Kidney (tissue), 14 donors: ENCODE results near the gene SUGCT. TPM values are rescaled to one million over a fixed set of nuclear protein-coding genes. Genes with fewer than 3 reads are reported as not detected.

Experiments used
- DNase-seq, 5 donors: peaks; one replicate each; pipeline ENCODE4 v3.0.0-alpha.2; 2013 to 2020
- FAIRE-seq: peaks from 2 replicates; lab custom pipeline; 2012; peaks lifted over from hg19 to GRCh38; lab: Jason Lieb, UNC
- H3K27ac ChIP-seq, 2 donors: one replicate each; pipeline ENCODE4 v1.7.0; 2013; ENCODE audit warnings: low read depth in 2 of 2, low read length in 2 of 2, inconsistent platforms in 1 of 2
- H3K27me3 ChIP-seq: one replicate; pipeline ENCODE4 v1.7.1; 2013; ENCODE audit warnings: low read length, inconsistent platforms; ENCODE audit not compliant: control insufficient read depth, insufficient read depth
- H3K36me3 ChIP-seq, 3 donors: one replicate each; pipeline versions ENCODE4 v1.7.0 to v1.7.1; 2013; ENCODE audit warnings: low read length in 3 of 3, control low read depth in 1 of 3, inconsistent platforms in 1 of 3; ENCODE audit not compliant: insufficient read depth in 3 of 3, control insufficient read depth in 2 of 3
- H3K4me1 ChIP-seq, 3 donors: one replicate each; pipeline versions ENCODE4 v1.7.0 to v1.7.1; 2013; ENCODE audit warnings: low read length in 3 of 3, inconsistent platforms in 1 of 3, low read depth in 1 of 3; ENCODE audit not compliant: control insufficient read depth in 2 of 3, insufficient read depth in 2 of 3
- H3K4me3 ChIP-seq, 3 donors: one replicate each; pipeline versions ENCODE4 v1.7.0 to v1.8.1; 2013; ENCODE audit warnings: low read length in 3 of 3, control low read depth in 1 of 3, inconsistent platforms in 1 of 3
- H3K9ac ChIP-seq, 3 donors: one replicate each; pipeline versions ENCODE4 v1.7.0 to v1.7.1; 2013; ENCODE audit warnings: low read length in 3 of 3, control low read depth in 1 of 3, inconsistent platforms in 1 of 3
- H3K9me3 ChIP-seq, 3 donors: one replicate each; pipeline versions ENCODE4 v1.7.0 to v1.7.1; 2013; ENCODE audit warnings: low read length in 3 of 3, control low read depth in 1 of 3, inconsistent platforms in 1 of 3; ENCODE audit not compliant: control insufficient read depth in 2 of 3, insufficient read depth in 1 of 3
- CTCF ChIP-seq: IDR thresholded peaks from 3 replicates; pipeline ENCODE4 v1.5.1; 2012; ENCODE audit warnings: mild to moderate bottlenecking, moderate library complexity, borderline replicate concordance; ENCODE audit not compliant: insufficient read depth; ENCODE audit errors: extremely low read depth
- intact Hi-C: fragments of 100-400 bp; cut with DNase I; formaldehyde crosslinking; loops from one replicate; pipeline ENCODE4 v1.11.1; 2022
- polyA plus RNA-seq: library from polyadenylated mRNA; stranded (reverse); fragments of 350-450 nt; fragmentation: Illumina TruSeq; extraction: RNeasy Lipid Tissue Mini Kit (QIAGEN cat#74804); gene quantifications from one replicate; pipeline ENCODE4 v1.2.3, GENCODE V29; 2014; ENCODE audit warnings: low read depth, low replicate concordance; ENCODE audit not compliant: insufficient read depth
- total RNA-seq: library from RNA; stranded (reverse); fragmentation: NEBNext Ultra II Directional; extraction: Animal tissue kit (Norgen Biotek cat#: 25700); gene quantifications from one replicate; pipeline ENCODE4 v1.2.1, GENCODE V29; 2021
- donor health status: control.
- donor health status: control.
- donor health status: control.
- donor health status: control.
- donor health status: control.
- donor health status: DM: yes; HTN: yes; CAD: no.
- donor health status: Normal renal cell carcinoma (clear cell type).

The SUGCT gene
- total and polyA plus RNA-seq, 2 donors from 2014 or later = 7.6 to 45.1 TPM

GRCh38 chr7:40714363-40715052 is 579.7 kb downstream of the SUGCT start:
- Histone ChIP-seq H3K9ac (no peak overlapping the region), H3K9me3 (no peaks in the 10 kb centered on the region), H3K27me3 (no peaks in the 10 kb centered on the region), H3K4me1 (peaks cover 0 to 12% (median 5%) of the 10 kb centered on the region in 3 donors), H3K4me3 (no peak overlapping the region), H3K27ac (no peak overlapping the region), H3K36me3 (no peaks in the 10 kb centered on the region)
- intact Hi-C loops = no loop called here
- FAIRE-seq = no peak
- DNase-seq = no peak
- no peak for TF ChIP-seq CTCF

- no peak for TF ChIP-seq CTCF
- H3K4me1 ChIP-seq = peaks cover 0 to 12% (median 5%) of the 10 kb centered on the region in 3 donors
- no peak overlapping the region for H3K9ac ChIP-seq
- no peak for DNase-seq
- no peaks in the 10 kb centered on the region for H3K27me3 ChIP-seq
- intact Hi-C loops = no loop called here
- no peaks in the 10 kb centered on the region for H3K36me3 ChIP-seq
- H3K9me3 ChIP-seq = no peaks in the 10 kb centered on the region
- H3K27ac ChIP-seq = no peak overlapping the region
- H3K4me3 ChIP-seq = no peak overlapping the region
- FAIRE-seq = no peak
Measured at GRCh38 chr7:40715053-40715430, 580.2 kb downstream of the SUGCT start.

GRCh38 chr7:40716052-40716451 is 581.2 kb downstream of the SUGCT start:
- intact Hi-C loops = no loop called here
- no peak for FAIRE-seq
- H3K4me3 ChIP-seq = peak overlapping the region in 1 of 3 donors; percentile 2
- no peaks in the 10 kb centered on the region for H3K36me3 ChIP-seq
- H3K9ac ChIP-seq = no peak overlapping the region
- no peaks in the 10 kb centered on the region for H3K9me3 ChIP-seq
- H3K27me3 ChIP-seq = no peaks in the 10 kb centered on the region
- no peak for DNase-seq
- H3K4me1 ChIP-seq = peaks cover 0 to 12% (median 5%) of the 10 kb centered on the region in 3 donors
- H3K27ac ChIP-seq = no peak overlapping the region
- TF ChIP-seq CTCF = no peak
